ENCODE data around the gene HAND2. TPM values are rescaled to one million over a fixed set of nuclear protein-coding genes. Genes with fewer than 3 reads are reported as not detected.
A peak's percentile ranks its signal among the peaks of the same experiment; 100 is the strongest.

HAND2 gene
- total RNA-seq, 4 donors from 2014 or later = 0.66 to 2.4 (median 0.89) TPM

DNA sequence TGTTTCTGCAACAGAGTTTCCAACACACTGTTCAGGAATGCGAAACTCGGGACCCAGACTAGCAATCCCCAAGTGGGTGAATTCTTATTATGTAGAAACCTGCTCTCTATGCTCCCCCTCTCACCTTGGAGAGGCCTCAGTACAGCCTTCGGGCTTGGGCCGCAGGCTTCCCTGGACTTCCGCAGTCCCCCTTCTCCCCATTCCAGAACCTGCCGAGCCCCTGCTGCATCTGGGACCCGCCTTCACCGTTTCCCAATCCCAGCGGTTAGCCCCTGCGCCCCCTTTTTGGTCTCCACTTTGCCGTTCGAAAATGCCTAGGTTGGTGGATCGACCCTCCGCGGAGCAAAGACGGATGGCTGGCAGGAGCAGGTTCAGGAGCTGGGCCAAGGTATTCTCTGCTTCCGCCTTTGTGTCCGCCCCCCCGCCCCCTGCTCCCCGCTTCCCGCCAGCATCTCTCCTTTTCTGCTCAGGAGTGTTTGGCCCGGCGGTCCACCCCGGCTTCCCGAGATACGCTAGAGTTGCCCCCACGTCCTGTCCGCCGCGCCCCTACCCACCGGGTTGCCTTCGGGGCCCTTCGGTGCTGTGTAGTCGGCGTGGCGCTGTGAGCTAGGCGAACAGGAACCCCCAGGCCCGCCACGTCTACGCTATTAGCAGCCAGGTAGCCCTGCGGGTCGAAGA, 11.5 kb downstream of the HAND2 start:
- intact Hi-C loops (cut with DNase I; ENCODE audit: low total_unique reads) (no loop called here), in situ Hi-C loops (cut with MboI; ENCODE audit: low sequenced_read_pairs in 4 of 4) (loop anchor here in 2 of 4 donors (25.0 kb wide), 2 partner anchors 294 to 619 kb away; no protein-coding TSS in a partner anchor)
- peaks cover 74 to 94% (median 84%) of the 10 kb centered on the region in 3 donors for H3K27me3 ChIP-seq
- H3K4me3 ChIP-seq = no peak overlapping the region
- DNase-seq (no peak), ATAC-seq (no peak)
- no peaks in the 10 kb centered on the region for H3K9me3 ChIP-seq
- TF ChIP-seq, protein P1, sequence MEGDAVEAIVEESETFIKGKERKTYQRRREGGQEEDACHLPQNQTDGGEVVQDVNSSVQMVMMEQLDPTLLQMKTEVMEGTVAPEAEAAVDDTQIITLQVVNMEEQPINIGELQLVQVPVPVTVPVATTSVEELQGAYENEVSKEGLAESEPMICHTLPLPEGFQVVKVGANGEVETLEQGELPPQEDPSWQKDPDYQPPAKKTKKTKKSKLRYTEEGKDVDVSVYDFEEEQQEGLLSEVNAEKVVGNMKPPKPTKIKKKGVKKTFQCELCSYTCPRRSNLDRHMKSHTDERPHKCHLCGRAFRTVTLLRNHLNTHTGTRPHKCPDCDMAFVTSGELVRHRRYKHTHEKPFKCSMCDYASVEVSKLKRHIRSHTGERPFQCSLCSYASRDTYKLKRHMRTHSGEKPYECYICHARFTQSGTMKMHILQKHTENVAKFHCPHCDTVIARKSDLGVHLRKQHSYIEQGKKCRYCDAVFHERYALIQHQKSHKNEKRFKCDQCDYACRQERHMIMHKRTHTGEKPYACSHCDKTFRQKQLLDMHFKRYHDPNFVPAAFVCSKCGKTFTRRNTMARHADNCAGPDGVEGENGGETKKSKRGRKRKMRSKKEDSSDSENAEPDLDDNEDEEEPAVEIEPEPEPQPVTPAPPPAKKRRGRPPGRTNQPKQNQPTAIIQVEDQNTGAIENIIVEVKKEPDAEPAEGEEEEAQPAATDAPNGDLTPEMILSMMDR (IDR thresholded peaks at IDR 0.05 in 4 of 5, conservative IDR thresholded peaks at IDR 0.05 in 1 of 5) = no peak
- TF ChIP-seq POLR2A (IDR thresholded peaks at IDR 0.05) = no peak
- peak overlapping the region in 1 of 4 donors; percentile 49 for H3K27ac ChIP-seq
- peaks cover 9 to 16% of the 10 kb centered on the region in 2 donors for H3K4me1 ChIP-seq
- no peaks in the 10 kb centered on the region for H3K36me3 ChIP-seq

DNA sequence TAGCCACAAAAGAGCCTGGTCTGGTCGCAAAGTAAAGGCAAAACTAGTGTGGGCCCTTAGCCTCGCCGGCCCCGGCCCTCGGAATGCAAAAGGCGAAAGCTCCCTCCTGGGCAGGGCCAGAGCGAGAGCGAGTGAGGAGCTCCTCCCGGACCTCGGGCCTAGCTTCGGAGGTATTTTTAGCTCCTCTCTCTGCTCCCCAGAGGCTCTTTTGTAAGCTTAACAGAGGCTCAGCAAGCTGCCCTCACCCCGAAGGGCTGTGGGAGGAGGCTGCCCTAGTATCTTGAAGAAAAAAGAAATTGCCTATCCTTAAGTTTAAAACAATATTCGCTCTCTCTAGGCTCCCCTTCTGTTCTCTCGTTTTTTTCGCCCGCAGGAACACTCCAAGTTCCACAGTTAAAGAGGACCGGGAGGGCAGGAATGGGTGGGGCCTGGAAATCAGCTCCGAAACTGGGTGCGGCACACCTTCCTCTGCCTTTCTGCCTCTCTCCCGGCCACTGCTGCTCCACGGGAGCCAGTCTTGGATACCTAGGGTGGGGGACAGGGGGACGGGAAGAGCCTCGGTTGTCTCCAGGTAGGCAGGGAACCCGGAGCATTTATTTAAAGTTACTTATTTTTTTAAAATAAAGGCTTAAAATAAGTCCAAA, 12.1 kb downstream of the HAND2 start:
- H3K4me3 ChIP-seq = peak overlapping the region in 1 of 4 donors; percentile 17
- DNase-seq (no peak), ATAC-seq (no peak)
- H3K4me1 ChIP-seq = peaks cover 9 to 16% of the 10 kb centered on the region in 2 donors
- no peaks in the 10 kb centered on the region for H3K9me3 ChIP-seq
- H3K36me3 ChIP-seq = no peaks in the 10 kb centered on the region
- no peak for TF ChIP-seq POLR2A (IDR thresholded peaks at IDR 0.05)
- TF ChIP-seq, protein P1 (IDR thresholded peaks at IDR 0.05 in 4 of 5, conservative IDR thresholded peaks at IDR 0.05 in 1 of 5) = no peak
- in situ Hi-C loops (cut with MboI; ENCODE audit: low sequenced_read_pairs in 4 of 4) = loop anchor here in 2 of 4 donors (25.0 kb wide), 2 partner anchors 294 to 619 kb away; no protein-coding TSS in a partner anchor
- peaks cover 74 to 91% (median 85%) of the 10 kb centered on the region in 3 donors for H3K27me3 ChIP-seq
- peak overlapping the region in 1 of 4 donors; percentile 49 for H3K27ac ChIP-seq
- intact Hi-C loops (cut with DNase I; ENCODE audit: low total_unique reads) = no loop called here

DNA sequence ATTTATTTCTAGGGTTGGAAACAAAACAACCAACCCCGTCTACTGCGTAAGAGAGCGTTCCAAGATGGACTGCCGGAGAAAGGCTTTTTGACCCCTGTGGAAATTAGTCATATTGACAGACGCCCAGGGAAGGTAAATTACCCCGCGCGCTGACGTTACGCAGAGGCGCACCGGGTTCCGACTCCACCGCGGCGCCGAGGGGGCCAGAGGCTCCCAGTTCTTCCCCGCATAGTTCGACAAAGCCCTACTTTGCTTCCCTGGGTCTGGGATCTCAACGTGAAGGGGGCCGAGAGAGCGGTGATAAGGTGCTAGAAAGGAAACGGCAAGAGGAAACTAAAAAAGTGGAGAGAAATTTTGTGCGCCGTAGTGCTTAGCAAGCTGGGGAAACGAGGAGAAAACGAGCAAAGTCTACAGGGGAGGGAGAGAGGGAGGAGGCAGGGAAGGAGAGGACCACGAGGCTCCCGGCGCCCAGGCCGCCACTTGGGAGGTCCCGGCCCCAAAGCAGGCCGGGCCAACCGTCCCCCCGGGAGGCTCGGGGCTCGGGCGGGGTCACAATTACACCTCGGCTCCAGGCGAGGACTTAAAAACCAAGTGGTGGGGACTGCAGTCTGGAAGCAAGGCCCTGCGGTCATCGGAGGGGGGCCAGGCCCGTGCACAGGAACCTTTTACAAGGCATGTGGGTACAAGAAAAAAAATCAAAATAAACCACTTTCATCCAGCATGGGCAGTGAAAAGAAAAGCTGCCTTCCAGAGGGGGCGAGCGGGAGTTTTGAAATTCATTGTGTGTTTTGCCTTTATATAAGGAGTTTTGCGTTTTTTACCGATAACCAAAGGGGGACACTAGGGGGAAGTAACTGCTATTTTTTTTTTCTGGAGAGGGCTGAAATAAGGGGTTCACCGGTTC, 13.2 kb downstream of the HAND2 start:
- Histone ChIP-seq H3K27ac (no peak overlapping the region), H3K27me3 (peaks cover 76 to 90% (median 89%) of the 10 kb centered on the region in 3 donors), H3K36me3 (no peaks in the 10 kb centered on the region), H3K4me3 (no peak overlapping the region), H3K9me3 (no peaks in the 10 kb centered on the region), H3K4me1 (peaks cover 6 to 8% of the 10 kb centered on the region in 2 donors)
- intact Hi-C loops (cut with DNase I; ENCODE audit: low total_unique reads) = no loop called here
- in situ Hi-C loops (cut with MboI; ENCODE audit: low sequenced_read_pairs in 4 of 4) = loop anchor here in 2 of 4 donors (25.0 kb wide), 2 partner anchors 295 to 620 kb away; no protein-coding TSS in a partner anchor
- DNase-seq = no peak
- TF ChIP-seq, protein P1 (IDR thresholded peaks at IDR 0.05 in 4 of 5, conservative IDR thresholded peaks at IDR 0.05 in 1 of 5) = no peak
- no peak for TF ChIP-seq POLR2A (IDR thresholded peaks at IDR 0.05)
- ATAC-seq = no peak

DNA sequence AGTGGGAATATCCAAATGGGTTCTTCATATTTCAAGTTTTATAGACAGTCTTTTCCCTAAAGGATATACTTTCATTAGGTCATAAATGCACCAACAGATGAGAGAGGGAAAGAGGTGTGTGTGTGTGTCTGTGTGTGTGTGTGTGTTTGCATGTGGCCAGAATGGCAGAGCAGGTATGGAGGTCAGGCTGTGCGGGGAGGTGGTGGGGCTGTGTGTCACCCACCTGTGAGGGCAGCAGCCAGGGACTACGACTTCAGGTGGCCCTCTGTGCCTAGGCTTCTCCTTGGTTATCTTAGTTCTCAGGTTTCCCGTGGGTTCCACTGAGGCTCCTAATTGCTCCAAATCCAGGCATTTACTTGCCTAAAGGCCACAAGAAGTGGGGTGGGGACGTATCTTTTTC, 14.6 kb downstream of the HAND2 start:
- Histone ChIP-seq H3K4me3 (no peak overlapping the region), H3K36me3 (no peaks in the 10 kb centered on the region), H3K4me1 (no peaks in the 10 kb centered on the region), H3K27me3 (peaks cover 74 to 90% (median 81%) of the 10 kb centered on the region in 3 donors), H3K9me3 (no peaks in the 10 kb centered on the region), H3K27ac (no peak overlapping the region)
- intact Hi-C loops (cut with DNase I; ENCODE audit: low total_unique reads) (no loop called here), in situ Hi-C loops (cut with MboI; ENCODE audit: low sequenced_read_pairs in 4 of 4) (loop anchor here in 2 of 4 donors (25.0 kb wide), 2 partner anchors 297 to 622 kb away; no protein-coding TSS in a partner anchor)
- DNase-seq = no peak
- TF ChIP-seq, protein P1 (IDR thresholded peaks at IDR 0.05 in 4 of 5, conservative IDR thresholded peaks at IDR 0.05 in 1 of 5) = no peak
- TF ChIP-seq POLR2A (IDR thresholded peaks at IDR 0.05) = no peak
- ATAC-seq = no peak

Measured in gastrocnemius medialis (tissue), 4 donors.